ENCODE results near the gene HSPB6.

HSPB6 gene

DNA sequence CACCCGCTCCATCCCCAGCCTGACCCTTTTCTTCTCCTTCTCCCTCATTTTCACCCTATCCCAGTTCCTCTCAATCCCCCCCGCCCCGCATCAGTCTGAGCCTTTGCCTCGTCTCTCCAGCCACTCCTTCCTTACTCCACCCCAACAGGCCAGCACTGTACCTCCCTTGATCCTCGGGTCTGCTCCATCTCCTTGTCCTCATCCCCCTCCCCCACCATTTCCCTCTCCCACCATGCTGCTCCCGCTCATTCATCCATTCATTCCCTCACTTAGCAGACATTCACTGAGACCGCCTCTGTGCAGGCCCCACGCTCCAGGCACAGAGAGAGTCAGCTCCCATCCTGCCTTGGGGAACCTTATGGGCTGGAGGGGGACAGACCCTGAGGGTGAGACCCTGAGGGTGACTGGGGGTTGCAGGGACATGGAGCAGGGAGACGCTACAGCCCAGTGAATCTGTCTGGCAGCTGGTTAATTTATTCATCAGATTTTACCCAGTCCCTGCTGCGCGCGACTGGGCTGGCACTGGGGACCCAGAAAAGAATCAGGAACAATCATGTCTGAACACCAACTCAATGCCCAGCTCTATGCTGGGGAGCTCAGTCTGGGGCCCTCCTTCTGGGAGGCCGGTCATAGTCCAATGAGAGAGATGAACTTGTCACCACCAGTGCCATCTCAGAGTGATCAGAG is 19.4 kb upstream of the HSPB6 start:
- peak overlapping the region; percentile 93 for H2BK5ac ChIP-seq (ENCODE audit: low read length)
- peak overlapping the region; percentile 60 for H2AK5ac ChIP-seq (ENCODE audit: low read depth, low read length)
- no peak overlapping the region for H3K14ac ChIP-seq (ENCODE audit: low read length)
- H3K4ac ChIP-seq (ENCODE audit: low read length) = no peak overlapping the region
- WGBS, 2 donors (ENCODE audit: extremely low coverage in 2 of 2, insufficient read length in 2 of 2, insufficient replicate concordance in 1 of 2) = no CpG with 5 or more reads among the region's 13 CpGs
- no peaks in the 10 kb centered on the region for H3K27me3 ChIP-seq (ENCODE audit: control insufficient read depth in 3 of 3, insufficient read depth in 3 of 3, low read depth in 1 of 3, low read length in 3 of 3)
- no peaks in the 10 kb centered on the region for H3K9me3 ChIP-seq (replicated peaks in 1 of 2; ENCODE audit: control insufficient read depth in 2 of 2, insufficient read depth in 1 of 2, low read depth in 1 of 2, low read length in 2 of 2)
- peaks cover 13 to 42% of the 10 kb centered on the region in 2 donors for H3K36me3 ChIP-seq (replicated peaks in 1 of 2; ENCODE audit: control insufficient read depth in 2 of 2, insufficient read depth in 2 of 2, low read length in 2 of 2)
- H3K27ac ChIP-seq (replicated peaks; ENCODE audit: low read length) = no peak overlapping the region
- H2AFZ ChIP-seq (ENCODE audit: low read length) = peak overlapping the region; percentile 89
- H3K9ac ChIP-seq (ENCODE audit: low read depth, low read length, poor library complexity) = peak overlapping the region; percentile 96
- peak overlapping the region; percentile 82 for H2BK120ac ChIP-seq (ENCODE audit: low read depth, low read length)
- H4K8ac ChIP-seq (ENCODE audit: low read depth, low read length) = no peak overlapping the region
- peak overlapping the region; percentile 71 for H3K18ac ChIP-seq (ENCODE audit: low read length)
- H3K79me1 ChIP-seq (ENCODE audit: low read depth, low read length) = peaks cover 2% of the 10 kb centered on the region
- peak overlapping the region; percentile 66 to 98 for H3K4me3 ChIP-seq (ENCODE audit: low read length in 2 of 2)
- peaks cover 19 to 20% of the 10 kb centered on the region in 2 donors for H3K4me1 ChIP-seq (ENCODE audit: control insufficient read depth in 2 of 2, insufficient read depth in 1 of 2, low read depth in 1 of 2, low read length in 2 of 2)
- H2BK15ac ChIP-seq (ENCODE audit: low read length) = peak overlapping the region; percentile 4
- peak overlapping the region; percentile 13 for H3K23ac ChIP-seq (ENCODE audit: low read depth, low read length, poor library complexity)
- H2BK12ac ChIP-seq (ENCODE audit: low read length) = no peak overlapping the region
- no peak overlapping the region for H4K91ac ChIP-seq (ENCODE audit: low read depth, low read length, poor library complexity)
- peak overlapping the region; percentile 67 for H3K4me2 ChIP-seq (ENCODE audit: insufficient read depth, low read length, poor library complexity, severe bottlenecking)
- no peak for DNase-seq (ENCODE audit: low spot score)

GRCh38 chr19:35775298-35776101 is 18.7 kb upstream of the HSPB6 start, which contains the start of gene ARHGAP33:
Gene ARHGAP33 (plus strand): TSS chr19:35775564. CDS start chr19:35775659, 95 bp downstream.
- no peak within 1 kb of the TSS for H3K23ac ChIP-seq (ENCODE audit: low read depth, low read length, poor library complexity)
- H3K27me3 ChIP-seq (ENCODE audit: control insufficient read depth in 3 of 3, insufficient read depth in 3 of 3, low read depth in 1 of 3, low read length in 3 of 3) = no peaks in the 10 kb centered on the region
- H3K9ac ChIP-seq (ENCODE audit: low read depth, low read length, poor library complexity) = peak within 1 kb of the TSS; percentile 96
- no peak within 1 kb of the TSS for H3K27ac ChIP-seq (replicated peaks; ENCODE audit: low read length)
- no peak within 1 kb of the TSS for H3K4ac ChIP-seq (ENCODE audit: low read length)
- peak within 1 kb of the TSS; percentile 89 for H2AFZ ChIP-seq (ENCODE audit: low read length)
- peaks cover 19 to 20% of the 10 kb centered on the region in 2 donors for H3K4me1 ChIP-seq (ENCODE audit: control insufficient read depth in 2 of 2, insufficient read depth in 1 of 2, low read depth in 1 of 2, low read length in 2 of 2)
- H2BK5ac ChIP-seq (ENCODE audit: low read length) = peak within 1 kb of the TSS; percentile 93
- H2BK120ac ChIP-seq (ENCODE audit: low read depth, low read length) = peak within 1 kb of the TSS; percentile 82
- no peaks in the 10 kb centered on the region for H3K9me3 ChIP-seq (replicated peaks in 1 of 2; ENCODE audit: control insufficient read depth in 2 of 2, insufficient read depth in 1 of 2, low read depth in 1 of 2, low read length in 2 of 2)
- peak within 1 kb of the TSS; percentile 4 for H2BK15ac ChIP-seq (ENCODE audit: low read length)
- no peak within 1 kb of the TSS for H4K8ac ChIP-seq (ENCODE audit: low read depth, low read length)
- DNase-seq (ENCODE audit: low spot score) = peak; percentile 98
- peaks cover 2% of the 10 kb centered on the region for H3K79me1 ChIP-seq (ENCODE audit: low read depth, low read length)
- peaks cover 10 to 34% of the 10 kb centered on the region in 2 donors for H3K36me3 ChIP-seq (replicated peaks in 1 of 2; ENCODE audit: control insufficient read depth in 2 of 2, insufficient read depth in 2 of 2, low read length in 2 of 2)
- H3K14ac ChIP-seq (ENCODE audit: low read length) = no peak within 1 kb of the TSS
- H2BK12ac ChIP-seq (ENCODE audit: low read length) = no peak within 1 kb of the TSS
- peak within 1 kb of the TSS; percentile 67 for H3K4me2 ChIP-seq (ENCODE audit: insufficient read depth, low read length, poor library complexity, severe bottlenecking)
- peak within 1 kb of the TSS; percentile 66 to 98 for H3K4me3 ChIP-seq (ENCODE audit: low read length in 2 of 2)
- peak within 1 kb of the TSS; percentile 90 for H3K18ac ChIP-seq (ENCODE audit: low read length)
- no peak within 1 kb of the TSS for H4K91ac ChIP-seq (ENCODE audit: low read depth, low read length, poor library complexity)
- H2AK5ac ChIP-seq (ENCODE audit: low read depth, low read length) = peak within 1 kb of the TSS; percentile 60
- WGBS, 2 donors (ENCODE audit: extremely low coverage in 2 of 2, insufficient read length in 2 of 2, insufficient replicate concordance in 1 of 2) = no CpG with 5 or more reads among the region's 82 CpGs

DNA sequence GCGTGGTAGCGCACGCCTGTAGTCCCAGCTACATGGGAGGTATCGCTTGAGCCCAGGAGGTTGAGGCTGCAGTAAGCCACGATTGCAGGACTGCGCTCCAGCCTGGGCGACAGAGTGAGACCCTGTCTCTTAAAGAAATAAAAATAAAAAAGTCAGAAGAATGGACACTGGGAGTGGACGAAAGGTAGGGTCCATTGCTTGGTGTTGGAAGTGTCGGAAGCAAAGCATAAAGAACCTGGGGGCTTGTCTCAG is 18.1 kb upstream of the HSPB6 start:
- Histone ChIP-seq H3K9me3 (replicated peaks in 1 of 2; ENCODE audit: control insufficient read depth in 2 of 2, insufficient read depth in 1 of 2, low read depth in 1 of 2, low read length in 2 of 2) (no peaks in the 10 kb centered on the region), H3K27me3 (ENCODE audit: control insufficient read depth in 3 of 3, insufficient read depth in 3 of 3, low read depth in 1 of 3, low read length in 3 of 3) (no peaks in the 10 kb centered on the region), H3K4ac (ENCODE audit: low read length) (no peak overlapping the region)

More for the DNA sequence above, 18.1 kb upstream of the HSPB6 start:
- no peak overlapping the region for H2BK12ac ChIP-seq (ENCODE audit: low read length)
- H4K91ac ChIP-seq (ENCODE audit: low read depth, low read length, poor library complexity) = no peak overlapping the region
- H3K23ac ChIP-seq (ENCODE audit: low read depth, low read length, poor library complexity) = no peak overlapping the region
- no peak overlapping the region for H2AK5ac ChIP-seq (ENCODE audit: low read depth, low read length)
- H3K14ac ChIP-seq (ENCODE audit: low read length) = no peak overlapping the region
- H3K4me1 ChIP-seq (ENCODE audit: control insufficient read depth in 2 of 2, insufficient read depth in 1 of 2, low read depth in 1 of 2, low read length in 2 of 2) = peaks cover 19 to 20% of the 10 kb centered on the region in 2 donors
- no peak overlapping the region for H3K9ac ChIP-seq (ENCODE audit: low read depth, low read length, poor library complexity)
- no peak overlapping the region for H2BK120ac ChIP-seq (ENCODE audit: low read depth, low read length)
- WGBS, 2 donors (ENCODE audit: extremely low coverage in 2 of 2, insufficient read length in 2 of 2, insufficient replicate concordance in 1 of 2) = no CpG with 5 or more reads among the region's 9 CpGs
- H3K79me1 ChIP-seq (ENCODE audit: low read depth, low read length) = peaks cover 2% of the 10 kb centered on the region
- no peak overlapping the region for H2BK15ac ChIP-seq (ENCODE audit: low read length)
- H3K36me3 ChIP-seq (replicated peaks in 1 of 2; ENCODE audit: control insufficient read depth in 2 of 2, insufficient read depth in 2 of 2, low read length in 2 of 2) = peaks cover 10 to 32% of the 10 kb centered on the region in 2 donors
- peak overlapping the region; percentile 89 for H2AFZ ChIP-seq (ENCODE audit: low read length)
- no peak overlapping the region for H3K27ac ChIP-seq (replicated peaks; ENCODE audit: low read length)
- peak overlapping the region in 1 of 2 donors; percentile 66 for H3K4me3 ChIP-seq (ENCODE audit: low read length in 2 of 2)
- no peak overlapping the region for H3K4me2 ChIP-seq (ENCODE audit: insufficient read depth, low read length, poor library complexity, severe bottlenecking)
- peak overlapping the region; percentile 42 for H3K18ac ChIP-seq (ENCODE audit: low read length)
- no peak overlapping the region for H2BK5ac ChIP-seq (ENCODE audit: low read length)
- DNase-seq (ENCODE audit: low spot score) = no peak
- H4K8ac ChIP-seq (ENCODE audit: low read depth, low read length) = no peak overlapping the region

All from neuronal stem cell (in vitro differentiated cells).